T-helper 1 cell treated with Interleukin-12 subunit alpha and Interleukin-12 subunit beta and Interleukin-4 antibody, amounts not matched to agents 30 μg/mL and 1 μg/mL, for 36 hours (primary cell): ENCODE measurements around the gene C21orf91.

ENCODE experiments used
- H3K27ac Mint-ChIP-seq: one replicate; pipeline ENCODE4 v1.8.0; 2021; ENCODE audit warnings: mild to moderate bottlenecking, mixed read lengths
- H3K27me3 Mint-ChIP-seq: one replicate; pipeline ENCODE4 v1.8.0; 2021; ENCODE audit warnings: low read depth, mixed read lengths
- H3K36me3 Mint-ChIP-seq: one replicate; pipeline ENCODE4 v1.8.0; 2021; ENCODE audit warnings: low read depth, mixed read lengths
- H3K4me1 Mint-ChIP-seq: one replicate; pipeline ENCODE4 v1.8.0; 2021; ENCODE audit warnings: low read depth, mixed read lengths
- H3K4me3 Mint-ChIP-seq: one replicate; pipeline ENCODE4 v1.8.0; 2021; ENCODE audit warnings: mild to moderate bottlenecking, moderate library complexity, mixed read lengths
- H3K9me3 Mint-ChIP-seq: one replicate; pipeline ENCODE4 v1.8.0; 2021; ENCODE audit warnings: mixed read lengths

The C21orf91 gene

GRCh38 chr21:17818186-17819113, 706 bp downstream of the C21orf91 start:
- H3K9me3 Mint-ChIP-seq: no peaks in the 10 kb centered on the region
- no peaks in the 10 kb centered on the region for H3K27me3 Mint-ChIP-seq
- H3K36me3 Mint-ChIP-seq: peaks cover 34% of the 10 kb centered on the region
- H3K4me3 Mint-ChIP-seq: peak overlapping the region; percentile 87
- H3K27ac Mint-ChIP-seq: peak overlapping the region; percentile 94
- peaks cover 40% of the 10 kb centered on the region for H3K4me1 Mint-ChIP-seq

- Mint-ChIP-seq H3K36me3 (peaks cover 69% of the 10 kb centered on the region), H3K4me3 (no peak overlapping the region)
These were observed 5.8 kb downstream of the C21orf91 start for GRCh38 chr21:17813353-17813752.

GRCh38 chr21:17805966-17806365, 13.2 kb downstream of the C21orf91 start:
- Mint-ChIP-seq H3K36me3 (peaks cover 75% of the 10 kb centered on the region), H3K4me3 (no peak overlapping the region)

More at GRCh38 chr21:17813353-17813752, 5.8 kb downstream of the C21orf91 start:
- H3K27ac Mint-ChIP-seq: no peak overlapping the region
- H3K4me1 Mint-ChIP-seq: peaks cover 47% of the 10 kb centered on the region
- no peaks in the 10 kb centered on the region for H3K27me3 Mint-ChIP-seq
- peaks cover 21% of the 10 kb centered on the region for H3K9me3 Mint-ChIP-seq

GRCh38 chr21:17803536-17803935, 15.6 kb downstream of the C21orf91 start:
- H3K36me3 Mint-ChIP-seq: peaks cover 62% of the 10 kb centered on the region
- no peak overlapping the region for H3K27ac Mint-ChIP-seq
- H3K4me3 Mint-ChIP-seq: no peak overlapping the region
- peaks cover 32% of the 10 kb centered on the region for H3K4me1 Mint-ChIP-seq
- H3K9me3 Mint-ChIP-seq: peaks cover 18% of the 10 kb centered on the region
- H3K27me3 Mint-ChIP-seq: no peaks in the 10 kb centered on the region

More at GRCh38 chr21:17805966-17806365, 13.2 kb downstream of the C21orf91 start:
- Mint-ChIP-seq H3K27me3 (no peaks in the 10 kb centered on the region), H3K27ac (peak overlapping the region; percentile 56), H3K9me3 (peaks cover 37% of the 10 kb centered on the region), H3K4me1 (peaks cover 26% of the 10 kb centered on the region)

GRCh38 chr21:17802572-17802971, 16.6 kb downstream of the C21orf91 start:
- H3K4me3 Mint-ChIP-seq: no peak overlapping the region
- no peak overlapping the region for H3K27ac Mint-ChIP-seq
- H3K27me3 Mint-ChIP-seq: no peaks in the 10 kb centered on the region
- H3K9me3 Mint-ChIP-seq: peaks cover 9% of the 10 kb centered on the region
- peaks cover 52% of the 10 kb centered on the region for H3K36me3 Mint-ChIP-seq
- H3K4me1 Mint-ChIP-seq: peaks cover 32% of the 10 kb centered on the region

GRCh38 chr21:17799414-17800164, 19.6 kb downstream of the C21orf91 start:
- no peak overlapping the region for H3K4me3 Mint-ChIP-seq
- H3K4me1 Mint-ChIP-seq: peaks cover 43% of the 10 kb centered on the region
- peak overlapping the region; percentile 12 for H3K27ac Mint-ChIP-seq

GRCh38 chr21:17798796-17799195, 20.4 kb downstream of the C21orf91 start:
- Mint-ChIP-seq H3K27me3 (no peaks in the 10 kb centered on the region), H3K4me1 (peaks cover 38% of the 10 kb centered on the region), H3K4me3 (no peak overlapping the region), H3K9me3 (no peaks in the 10 kb centered on the region), H3K27ac (no peak overlapping the region), H3K36me3 (peaks cover 46% of the 10 kb centered on the region)

More at GRCh38 chr21:17799414-17800164, 19.6 kb downstream of the C21orf91 start:
- Mint-ChIP-seq H3K27me3 (no peaks in the 10 kb centered on the region), H3K9me3 (no peaks in the 10 kb centered on the region), H3K36me3 (peaks cover 51% of the 10 kb centered on the region)

- Mint-ChIP-seq H3K4me1 (peaks cover 41% of the 10 kb centered on the region), H3K36me3 (peaks cover 49% of the 10 kb centered on the region), H3K27me3 (no peaks in the 10 kb centered on the region), H3K4me3 (no peak overlapping the region), H3K27ac (no peak overlapping the region), H3K9me3 (no peaks in the 10 kb centered on the region)
These were observed 21.2 kb downstream of the C21orf91 start for GRCh38 chr21:17797967-17798366.

GRCh38 chr21:17796503-17796902, 22.7 kb downstream of the C21orf91 start:
- Mint-ChIP-seq H3K27me3 (no peaks in the 10 kb centered on the region), H3K36me3 (peaks cover 44% of the 10 kb centered on the region), H3K4me3 (peak overlapping the region; percentile 25), H3K9me3 (no peaks in the 10 kb centered on the region), H3K4me1 (peaks cover 42% of the 10 kb centered on the region), H3K27ac (peak overlapping the region; percentile 85)

GRCh38 chr21:17796037-17796403, 23.1 kb downstream of the C21orf91 start:
- H3K9me3 Mint-ChIP-seq: no peaks in the 10 kb centered on the region
- H3K27me3 Mint-ChIP-seq: no peaks in the 10 kb centered on the region
- H3K4me3 Mint-ChIP-seq: peak overlapping the region; percentile 37
- H3K4me1 Mint-ChIP-seq: peaks cover 45% of the 10 kb centered on the region
- peaks cover 46% of the 10 kb centered on the region for H3K36me3 Mint-ChIP-seq
- H3K27ac Mint-ChIP-seq: peak overlapping the region; percentile 90

GRCh38 chr21:17795146-17796036, 23.8 kb downstream of the C21orf91 start:
- no peaks in the 10 kb centered on the region for H3K27me3 Mint-ChIP-seq
- peak overlapping the region; percentile 90 for H3K27ac Mint-ChIP-seq
- peaks cover 45% of the 10 kb centered on the region for H3K36me3 Mint-ChIP-seq
- peaks cover 49% of the 10 kb centered on the region for H3K4me1 Mint-ChIP-seq
- peak overlapping the region; percentile 56 for H3K4me3 Mint-ChIP-seq
- no peaks in the 10 kb centered on the region for H3K9me3 Mint-ChIP-seq

GRCh38 chr21:17794518-17795145, 24.5 kb downstream of the C21orf91 start:
- H3K27ac Mint-ChIP-seq: peak overlapping the region; percentile 90
- H3K9me3 Mint-ChIP-seq: no peaks in the 10 kb centered on the region
- peaks cover 48% of the 10 kb centered on the region for H3K36me3 Mint-ChIP-seq

GRCh38 chr21:17793246-17794123, 25.7 kb downstream of the C21orf91 start:
- Mint-ChIP-seq H3K4me1 (peaks cover 56% of the 10 kb centered on the region), H3K27ac (peak overlapping the region; percentile 90), H3K36me3 (peaks cover 44% of the 10 kb centered on the region), H3K4me3 (peak overlapping the region; percentile 61), H3K9me3 (no peaks in the 10 kb centered on the region), H3K27me3 (no peaks in the 10 kb centered on the region)

More at GRCh38 chr21:17794518-17795145, 24.5 kb downstream of the C21orf91 start:
- Mint-ChIP-seq H3K4me1 (peaks cover 55% of the 10 kb centered on the region), H3K4me3 (peak overlapping the region; percentile 61), H3K27me3 (no peaks in the 10 kb centered on the region)
